NCI-H524 treated with DMSO at 0.1 percent for 48 hours (cell line): ENCODE measurements around the gene KRTAP5-4.
"Not testable (repeated sequence)": the region's sequence is repeated elsewhere in the genome, so short reads cannot be mapped to it uniquely, and the experiment has no call there.

Experiments
- DNase-seq: peaks from one replicate; lab custom pipeline; 2025; lab: John Stamatoyannopoulos, UW

KRTAP5-4 gene

DNA sequence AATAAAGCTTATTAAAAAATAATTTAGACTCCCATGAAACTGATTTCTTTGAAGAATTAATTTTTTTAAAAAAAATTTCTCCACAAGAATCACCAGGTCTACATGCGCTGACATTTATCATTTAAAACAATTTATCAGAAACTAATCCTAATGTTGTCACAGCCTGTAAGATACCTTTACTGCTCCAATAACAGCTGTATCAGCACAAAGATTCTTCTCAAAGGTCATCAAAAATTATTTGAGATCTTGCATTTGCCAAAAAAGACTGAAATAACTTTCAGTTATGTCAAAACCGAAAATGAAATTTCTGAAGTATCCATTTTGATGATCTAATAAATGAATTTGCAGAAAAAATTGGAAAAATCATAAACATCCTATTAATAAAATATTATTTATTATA is 15.7 kb upstream of the KRTAP5-4 start:
- no peak for DNase-seq

DNA sequence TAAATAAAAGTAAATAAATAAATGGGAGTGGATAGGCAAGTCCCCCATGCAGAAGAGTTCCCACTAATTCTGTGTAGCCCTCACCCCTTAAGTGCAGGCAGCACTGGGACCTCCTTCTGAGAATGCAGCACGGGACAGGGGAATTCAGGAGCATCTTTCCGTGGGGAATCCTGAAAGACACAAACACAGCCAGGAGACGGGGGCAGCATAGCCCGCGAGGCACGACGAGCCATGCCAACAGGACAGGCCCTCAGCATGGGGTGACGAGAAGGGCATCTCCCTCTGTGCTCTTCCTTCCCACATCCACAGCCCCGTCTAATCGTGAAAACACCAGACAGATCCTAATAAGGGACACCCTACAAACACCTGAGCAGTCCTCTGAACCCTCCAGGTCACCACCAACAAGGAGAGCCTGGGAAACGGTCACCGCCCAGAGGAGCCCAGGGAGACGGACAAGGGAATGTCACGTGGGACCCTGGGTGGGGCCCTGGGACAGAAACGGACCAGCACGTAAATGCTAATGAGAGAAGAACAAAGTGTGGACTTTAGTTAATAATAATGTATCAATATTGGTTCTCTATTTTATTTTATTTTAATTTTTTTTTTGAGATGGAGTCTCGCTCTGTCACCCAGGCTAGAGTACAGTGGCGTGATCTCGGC is 14.5 kb upstream of the KRTAP5-4 start:
- DNase-seq: no peak

DNA sequence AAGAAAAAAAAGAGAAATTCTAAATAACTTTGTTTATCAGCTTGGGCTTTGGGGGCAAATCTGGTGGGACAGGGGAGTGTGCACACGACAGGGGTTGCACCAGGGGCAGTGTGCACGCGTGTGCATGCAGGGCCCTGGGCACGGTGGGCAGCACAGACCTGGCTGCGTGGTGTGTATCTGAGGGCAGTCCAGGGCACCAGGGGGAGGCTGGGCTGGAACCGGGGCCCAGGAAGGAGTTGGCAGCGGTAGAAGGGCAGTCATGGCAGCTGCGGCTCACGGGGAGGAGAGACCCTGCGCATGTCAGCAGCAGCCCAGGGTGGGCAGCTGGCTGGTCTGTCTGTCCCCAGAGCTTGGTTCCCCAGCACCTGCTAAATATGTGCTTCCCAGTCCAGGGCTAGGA is 11.9 kb upstream of the KRTAP5-4 start:
- no peak for DNase-seq

DNA sequence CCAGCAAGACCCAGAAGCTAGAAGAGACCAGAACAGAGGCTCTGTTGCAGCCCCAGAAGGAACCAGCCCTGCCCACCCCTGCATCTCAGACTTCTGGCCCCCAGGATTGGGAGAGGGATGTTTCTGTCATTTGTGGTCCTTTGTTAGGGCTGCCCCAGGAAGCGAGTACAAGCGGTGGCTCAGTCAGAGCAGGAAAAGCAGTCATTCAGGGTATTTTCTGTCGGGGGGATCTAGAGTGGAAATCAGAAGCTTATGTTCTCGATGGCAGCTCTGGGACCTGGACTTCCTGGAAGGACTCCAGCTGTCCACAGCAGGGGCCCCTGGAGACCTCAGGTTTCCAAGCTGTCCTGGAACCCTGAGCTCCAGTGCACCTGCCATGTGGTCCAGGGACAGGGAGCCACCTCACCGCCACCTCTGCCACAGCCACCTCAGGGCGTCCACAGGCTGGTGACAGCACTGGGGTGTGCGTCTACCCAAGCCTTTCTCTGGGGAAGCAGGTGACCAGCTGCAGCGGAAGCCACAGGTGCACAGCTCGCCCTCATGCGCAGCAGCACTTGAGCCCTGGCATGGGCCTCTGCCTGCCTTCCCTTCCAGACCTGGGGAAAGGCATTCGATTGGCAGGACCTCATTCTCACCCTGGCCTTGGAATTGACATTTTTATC is 10.2 kb upstream of the KRTAP5-4 start:
- DNase-seq: no peak

DNA sequence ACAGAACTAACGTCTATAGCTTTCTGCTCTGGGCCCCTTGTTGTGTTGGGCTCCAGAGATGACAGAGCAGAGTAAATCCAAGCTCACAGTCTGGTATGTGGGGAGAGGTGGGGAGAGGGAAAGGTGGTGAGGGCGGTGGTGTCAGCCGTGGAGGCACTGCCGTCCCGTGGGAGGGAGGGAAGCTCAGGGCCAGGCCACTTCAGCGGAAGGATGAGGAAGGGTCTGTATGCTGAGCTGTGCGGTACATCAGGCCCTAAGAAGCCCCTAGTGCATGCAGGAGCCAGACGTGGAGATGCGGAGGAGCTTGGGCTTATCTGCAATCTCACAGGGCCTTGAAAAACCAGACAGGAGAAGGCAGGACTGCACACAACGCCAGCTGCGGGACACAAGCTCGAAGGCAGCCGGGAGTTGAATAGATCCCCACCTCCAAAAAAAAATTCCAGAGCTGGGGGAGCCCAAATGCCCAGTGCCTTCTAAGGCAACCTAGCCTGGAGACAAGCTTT is 9.2 kb upstream of the KRTAP5-4 start:
- DNase-seq: no peak

DNA sequence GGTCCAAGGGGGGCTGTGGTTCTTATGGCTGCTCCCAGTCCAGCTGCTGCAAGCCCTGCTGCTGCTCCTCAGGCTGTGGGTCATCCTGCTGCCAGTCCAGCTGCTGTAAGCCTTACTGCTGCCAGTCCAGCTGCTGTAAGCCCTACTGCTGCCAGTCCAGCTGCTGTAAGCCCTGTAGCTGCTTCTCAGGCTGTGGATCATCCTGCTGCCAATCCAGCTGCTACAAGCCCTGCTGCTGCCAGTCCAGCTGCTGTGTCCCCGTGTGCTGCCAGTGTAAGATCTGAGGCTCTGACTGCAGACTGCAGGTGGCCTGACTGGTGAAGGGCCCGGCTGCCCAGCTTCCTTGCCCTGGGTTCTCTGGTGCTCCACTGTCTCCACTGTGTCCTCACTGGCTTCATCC is 8.3 kb upstream of the KRTAP5-4 start:
- no peak for DNase-seq

DNA sequence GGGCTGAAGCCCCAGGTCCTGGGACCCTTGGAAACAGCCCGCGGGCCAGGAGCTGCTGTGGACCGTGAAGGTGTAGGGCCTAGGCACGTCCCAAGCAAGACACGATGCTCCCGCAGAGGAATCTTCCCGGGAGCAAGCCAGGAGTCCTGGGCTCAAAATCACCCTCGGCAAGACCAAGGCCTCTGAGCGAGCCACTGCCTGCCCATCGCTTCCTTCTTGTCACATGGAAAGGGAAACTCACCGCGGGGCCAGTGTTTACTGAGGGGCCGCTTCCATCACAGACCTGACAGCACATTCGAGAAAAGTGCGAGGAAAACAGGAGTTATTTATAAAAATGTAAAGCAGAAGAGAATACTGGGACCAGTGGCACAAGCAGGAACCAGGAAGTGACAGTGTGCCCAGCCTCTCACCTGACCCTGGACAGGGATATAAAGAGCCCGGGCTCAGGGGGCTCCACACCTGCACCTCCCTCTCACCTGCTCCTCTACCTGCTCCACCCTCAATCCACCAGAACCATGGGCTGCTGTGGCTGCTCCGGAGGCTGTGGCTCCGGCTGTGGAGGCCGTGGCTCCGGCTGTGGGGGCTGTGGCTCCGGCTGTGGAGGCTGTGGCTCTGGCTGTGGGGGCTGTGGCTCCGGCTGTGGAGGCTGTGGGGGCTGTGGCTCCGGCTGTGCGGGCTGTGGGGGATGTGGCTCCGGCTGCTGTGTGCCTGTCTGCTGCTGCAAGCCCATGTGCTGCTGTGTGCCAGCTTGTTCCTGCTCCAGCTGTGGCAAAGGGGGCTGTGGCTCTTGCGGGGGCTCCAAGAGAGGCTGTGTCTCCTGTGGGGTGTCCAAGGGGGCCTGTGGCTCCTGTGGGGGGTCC is 7.6 kb upstream of the KRTAP5-4 start, which contains the start of gene KRTAP5-5:
Gene KRTAP5-5 (plus strand): TSS at position 450 of the 860 bp plus-strand sequence. CDS start 66 bp downstream, at position 516.
- DNase-seq: no peak

DNA sequence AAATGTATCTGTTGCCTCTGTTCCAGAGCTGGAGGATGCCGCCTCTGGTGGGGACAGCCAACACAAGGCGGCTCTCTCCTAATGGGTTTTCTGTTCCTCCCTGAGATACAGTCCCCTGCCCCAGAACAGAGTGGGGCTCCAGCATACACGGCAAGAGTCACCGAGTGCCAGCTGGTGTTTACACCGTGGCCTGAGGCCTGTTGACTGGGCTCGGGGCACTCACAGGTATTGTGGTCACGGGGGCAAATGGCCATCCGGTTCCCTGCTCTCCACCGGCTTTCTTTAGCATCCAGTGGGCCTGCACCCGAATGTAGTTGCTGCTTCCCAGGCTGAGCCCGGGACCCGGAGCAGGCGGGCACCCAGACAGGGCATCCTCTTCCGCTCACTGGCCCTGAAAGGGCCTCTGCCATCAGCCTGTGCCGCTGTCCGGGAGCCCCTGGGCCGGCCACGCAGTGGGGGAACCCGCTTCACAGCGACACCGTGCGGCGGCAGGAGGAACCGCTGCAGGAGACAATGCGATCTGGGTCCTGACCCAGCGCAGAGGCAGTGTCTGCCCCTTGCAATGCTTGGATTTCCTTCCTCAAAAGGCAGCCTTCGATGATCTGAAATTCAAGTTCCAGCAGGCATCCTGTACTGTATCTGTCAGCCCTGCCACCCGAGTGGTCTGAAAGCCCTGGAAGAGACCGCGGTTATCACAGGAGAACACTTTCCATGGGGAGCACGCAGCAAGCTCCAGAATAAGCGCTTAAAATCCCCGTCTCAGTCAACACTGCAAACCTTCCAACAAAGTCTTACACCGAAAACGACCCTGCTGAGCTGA is 6.8 kb upstream of the KRTAP5-4 start:
- no peak for DNase-seq

DNA sequence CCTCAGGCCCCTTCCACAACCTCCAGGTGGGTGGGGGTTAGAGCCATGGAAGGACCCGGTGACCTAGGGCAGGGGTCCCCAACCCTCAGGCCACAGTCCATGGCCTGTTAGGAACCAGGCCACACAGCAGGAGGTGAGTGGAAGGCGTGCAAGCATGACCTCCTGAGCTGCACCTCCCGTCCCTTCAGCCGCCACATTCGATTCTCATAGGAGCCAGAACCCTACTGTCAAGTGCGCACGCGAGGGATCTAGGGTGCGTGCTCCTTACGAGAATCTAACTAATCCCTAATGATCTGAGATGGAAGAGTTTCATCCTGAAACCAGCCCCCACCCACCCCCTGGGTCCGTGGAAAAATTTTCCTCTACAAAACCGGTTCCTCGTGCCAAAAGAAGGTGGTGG is 3.6 kb upstream of the KRTAP5-4 start:
- DNase-seq: no peak

DNA sequence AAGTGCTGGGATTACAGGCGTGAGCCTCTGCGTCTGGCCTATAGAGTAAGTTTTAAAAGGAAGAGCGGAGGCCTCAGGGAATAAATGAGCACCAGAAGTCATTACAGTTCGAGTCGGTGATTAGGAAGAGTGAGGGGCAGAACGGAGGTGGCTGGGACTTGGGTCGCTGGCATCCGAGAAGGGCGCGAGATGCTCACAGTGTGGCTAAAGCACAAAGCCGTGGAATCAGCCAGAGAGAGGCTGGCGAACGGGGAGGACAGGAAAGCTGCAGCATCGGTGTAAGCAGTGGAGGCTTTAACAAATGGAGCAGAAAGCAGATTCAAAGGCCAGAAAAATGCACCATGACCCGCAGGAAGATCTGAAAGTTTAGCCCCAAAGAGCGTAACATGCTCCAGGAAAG is 2.7 kb upstream of the KRTAP5-4 start:
- no peak for DNase-seq

DNA sequence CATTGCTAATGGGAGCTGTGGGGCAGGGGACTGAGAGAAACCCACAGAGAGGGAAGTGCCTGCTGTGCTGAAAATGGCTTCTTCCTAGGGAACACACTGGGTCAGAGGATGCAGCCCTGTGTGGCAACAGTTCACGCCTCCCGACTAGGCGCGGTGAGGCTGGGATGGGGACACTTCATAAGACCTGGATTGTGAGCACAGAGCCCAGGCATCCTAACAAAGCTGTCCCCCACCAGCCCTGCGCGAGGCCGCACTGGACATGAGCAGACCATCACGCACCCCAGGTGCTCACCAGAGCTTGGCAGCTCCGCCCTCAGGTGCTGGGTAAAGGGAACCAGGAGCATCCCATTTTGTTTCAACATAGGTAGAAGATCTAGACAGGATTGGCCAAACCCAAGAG is 1.8 kb upstream of the KRTAP5-4 start:
- no peak for DNase-seq

DNA sequence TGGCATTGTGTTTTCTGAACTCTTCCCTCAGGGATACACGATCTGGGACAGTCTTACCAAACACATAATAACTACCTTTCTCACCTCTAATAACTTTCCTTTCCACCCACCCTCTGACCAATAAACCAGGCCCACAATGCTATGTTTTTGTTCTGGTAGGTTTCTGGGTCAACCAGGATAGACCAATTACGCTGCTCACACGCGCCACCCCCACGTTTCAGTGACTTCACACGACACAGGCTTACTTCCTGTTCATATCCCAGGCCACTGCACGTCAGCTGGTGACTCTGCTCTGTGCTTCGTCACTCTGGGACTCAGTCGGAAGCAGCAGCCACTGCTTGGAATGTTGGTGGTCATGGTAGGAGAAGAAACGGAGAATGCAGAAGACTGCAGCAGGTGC is 2.5 kb downstream of the KRTAP5-4 start:
- DNase-seq: no peak

DNA sequence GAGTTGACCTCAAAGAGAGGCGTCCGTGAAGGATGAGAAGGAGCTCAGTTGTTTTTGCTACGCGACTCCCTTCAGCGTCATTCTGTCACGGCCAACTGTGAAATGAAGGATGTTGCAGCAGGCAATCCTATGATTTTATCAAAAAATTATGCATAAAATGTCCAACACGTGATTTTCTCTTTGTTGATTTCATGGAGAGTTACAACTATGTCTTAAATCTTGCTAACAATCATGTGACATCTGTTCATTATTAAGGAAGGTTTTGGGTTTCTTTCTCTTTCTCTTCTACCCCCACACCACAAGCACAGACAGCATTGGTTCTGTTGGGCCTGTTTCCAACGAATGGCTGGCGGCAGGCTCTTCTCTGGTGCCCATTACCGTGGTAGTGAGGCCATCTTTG is 3.7 kb downstream of the KRTAP5-4 start:
- no peak for DNase-seq

DNA sequence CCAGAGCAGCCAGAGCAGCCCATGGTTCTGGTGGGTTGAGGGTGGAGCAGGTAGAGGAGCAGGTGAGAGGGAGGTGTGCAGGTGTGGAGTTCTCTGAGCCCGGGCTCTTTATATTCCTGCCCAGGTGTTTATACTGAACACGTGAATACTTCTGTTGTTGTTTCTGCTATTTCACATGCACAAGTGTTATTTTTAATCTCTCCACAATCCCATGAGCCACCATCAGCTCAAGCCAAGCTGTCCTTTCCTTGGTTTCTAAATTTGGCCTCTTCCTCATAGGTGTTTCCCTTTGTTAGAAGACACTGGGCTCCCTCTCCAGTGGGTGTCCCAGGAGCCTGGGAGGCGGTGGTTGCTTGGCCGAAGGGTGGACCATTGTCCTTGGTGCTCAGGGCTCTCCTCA is 13.6 kb downstream of the KRTAP5-4 start, which contains the start of gene KRTAP5-3:
Gene KRTAP5-3 (minus strand): TSS at position 101 of the 400 bp plus-strand sequence. CDS start 78 bp downstream, at position 23.
- DNase-seq: no peak

DNA sequence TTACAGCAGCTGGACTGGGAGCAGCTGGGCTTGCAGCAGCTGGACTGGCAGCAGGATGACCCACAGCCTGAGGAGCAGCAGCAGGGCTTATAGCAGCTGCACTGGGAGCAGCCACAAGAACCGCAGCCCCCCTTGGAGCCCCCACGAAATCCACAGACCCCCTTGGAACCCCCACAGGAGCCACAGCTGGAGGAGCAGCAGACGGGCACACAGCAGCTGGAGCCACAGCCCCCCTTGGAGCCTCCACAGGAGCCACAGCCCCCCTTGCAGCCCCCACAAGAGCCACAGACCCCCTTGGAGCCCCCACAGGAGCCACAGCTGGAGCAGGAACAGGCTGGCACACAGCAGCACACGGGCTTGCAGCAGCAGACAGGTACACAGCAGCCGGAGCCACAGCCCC is 14.0 kb downstream of the KRTAP5-4 start:
- not testable (repeated sequence) for DNase-seq

DNA sequence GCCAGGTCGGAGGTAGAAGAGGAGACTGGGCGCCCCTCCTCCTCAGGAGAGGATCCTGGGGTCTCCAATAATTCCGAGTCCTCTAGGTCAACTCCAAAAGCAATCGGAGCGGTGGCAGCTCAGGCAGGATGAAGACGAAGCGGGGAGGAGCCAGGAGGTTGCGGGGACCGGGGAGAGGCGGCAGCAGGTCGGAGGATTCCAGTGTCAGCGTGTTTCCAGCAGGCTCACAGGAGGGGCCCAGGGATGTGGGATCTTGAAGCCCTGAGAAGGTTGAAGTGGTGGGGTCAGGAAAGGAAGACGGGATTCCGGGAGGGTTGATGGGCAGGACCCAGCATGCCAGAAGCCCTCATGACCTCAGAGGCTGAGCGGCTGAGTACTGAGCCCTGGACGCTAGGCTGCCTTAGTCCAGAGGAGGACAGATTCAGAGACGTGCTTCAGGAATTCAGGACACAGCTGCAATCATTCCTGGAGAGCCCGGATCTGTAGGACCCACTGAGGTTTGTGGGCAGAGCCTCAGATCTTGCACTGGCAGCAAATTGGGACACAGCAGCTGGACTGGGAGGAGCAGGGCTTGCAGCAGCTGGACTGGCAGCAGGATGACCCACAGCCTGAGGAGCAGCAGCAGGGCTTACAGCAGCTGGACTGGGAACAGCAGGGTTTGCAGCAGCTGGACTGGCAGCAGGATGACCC is 14.6 kb downstream of the KRTAP5-4 start:
- not testable (repeated sequence) for DNase-seq

DNA sequence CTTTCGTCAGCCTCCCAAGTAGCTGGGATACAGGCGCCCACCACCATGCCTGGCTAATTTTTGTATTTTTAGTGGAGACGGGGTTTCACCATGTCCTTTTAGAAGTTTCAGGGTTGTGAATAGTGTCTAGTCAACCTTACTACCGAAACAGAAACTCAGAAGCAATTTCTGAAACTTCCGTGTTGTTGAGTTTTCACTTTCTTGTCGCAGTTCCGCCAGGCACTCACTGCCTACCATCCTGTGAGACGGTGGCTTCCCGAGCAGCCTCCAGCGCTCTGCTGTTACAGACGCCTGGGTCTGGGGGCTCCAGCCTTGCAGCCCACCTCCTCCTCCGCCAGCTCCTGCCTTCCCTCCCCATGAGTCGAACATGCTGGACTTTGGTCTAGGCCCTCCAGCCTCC is 16.0 kb downstream of the KRTAP5-4 start:
- DNase-seq: not testable (repeated sequence)

DNA sequence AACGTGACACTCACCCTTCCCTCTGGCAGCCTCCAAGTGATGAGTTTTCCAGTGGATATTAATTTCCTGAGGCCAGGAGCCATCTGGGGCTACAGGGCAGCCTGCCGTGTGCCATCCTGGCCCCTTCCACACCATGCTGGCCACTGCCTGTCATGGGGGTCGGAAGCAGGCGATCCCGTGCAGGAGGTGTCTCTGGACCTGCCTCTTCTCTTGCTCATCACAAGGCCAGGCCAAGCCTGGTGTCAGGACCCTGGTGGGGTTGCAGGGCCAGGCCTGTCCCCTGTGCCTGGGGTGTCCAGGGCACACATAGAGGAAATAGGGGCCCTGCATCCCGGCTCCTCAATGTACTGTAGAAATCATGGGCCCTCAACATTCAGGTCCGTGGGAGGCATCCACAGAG is 17.2 kb downstream of the KRTAP5-4 start:
- no peak for DNase-seq

DNA sequence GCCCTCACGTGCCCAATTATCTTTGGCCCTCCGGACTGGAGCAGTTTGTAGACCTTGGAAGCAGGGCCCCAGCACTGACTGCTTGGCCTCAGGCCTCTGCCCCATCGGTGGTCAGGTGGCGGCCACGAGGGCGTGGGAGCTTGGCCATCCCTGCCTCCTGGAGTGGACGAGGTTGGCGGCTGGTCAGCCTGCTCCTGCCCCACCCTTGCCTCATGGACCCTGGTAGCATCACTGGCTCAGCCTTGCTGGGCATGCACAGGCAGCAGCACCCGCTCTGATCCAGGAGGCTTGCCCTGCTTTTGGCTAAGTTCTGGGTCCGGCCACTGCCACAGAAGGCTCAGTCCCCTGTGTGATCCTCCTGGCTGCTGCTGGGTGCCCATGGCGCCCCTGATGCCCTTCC is 17.8 kb downstream of the KRTAP5-4 start:
- DNase-seq: no peak

DNA sequence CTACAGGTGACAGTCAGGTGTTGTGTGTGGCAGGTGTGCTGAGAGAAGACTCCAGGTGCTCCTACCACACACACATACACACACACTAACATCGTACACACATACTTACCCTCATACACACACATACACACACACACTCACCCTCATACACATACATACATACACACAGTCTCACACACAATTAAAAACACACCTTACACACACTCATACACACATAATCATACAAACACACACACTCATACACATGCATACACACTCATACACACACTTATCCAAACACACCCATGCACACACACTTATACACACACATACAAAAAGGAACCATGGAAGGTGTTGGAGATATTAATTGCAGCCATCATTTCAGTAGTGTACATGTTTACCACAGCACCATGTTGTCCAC is 18.3 kb downstream of the KRTAP5-4 start:
- no peak for DNase-seq

DNA sequence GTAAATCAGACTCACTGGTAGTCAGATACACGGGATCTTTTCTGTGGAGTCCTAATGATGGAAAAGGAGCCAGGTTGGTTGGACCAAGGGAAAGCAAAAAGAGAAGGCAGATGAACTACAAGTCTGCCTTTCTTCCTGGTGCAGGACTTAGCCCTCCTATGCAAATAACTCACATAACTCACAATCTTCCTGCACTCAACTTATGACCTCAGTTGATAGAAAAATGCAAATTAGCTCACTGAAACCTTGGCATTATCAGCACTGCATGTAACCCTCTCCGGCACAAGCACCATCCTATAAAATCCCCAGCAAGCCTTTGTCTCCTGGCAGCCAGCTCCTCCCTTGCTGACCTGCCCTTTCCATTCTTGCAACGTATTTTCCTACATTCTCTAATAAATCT is 20.3 kb downstream of the KRTAP5-4 start:
- not testable (repeated sequence) for DNase-seq
